Left lung (tissue), 14 donors: ENCODE measurements around the gene ZAR1. TPM values are rescaled to one million over a fixed set of nuclear protein-coding genes. Genes with fewer than 3 reads are reported as not detected.
"Not testable (repeated sequence)": the region's sequence is repeated elsewhere in the genome, so short reads cannot be mapped to it uniquely, and the experiment has no call there.

Experiments
- ATAC-seq: fragments of 200-7000 bp; cut with Tn5 transposase; one replicate; pipeline ENCODE4 v1.9.1; 2020; ENCODE audit warnings: moderate library complexity
- DNase-seq, 4 donors: peaks; one replicate each; pipeline ENCODE4 v3.0.0-alpha.2; 2013 to 2020
- H3K27ac ChIP-seq, 2 donors: fragments of 200-600 bp; sonication (generic) in 1 of 2; one replicate each; pipeline versions ENCODE4 v1.5.0 to v1.8.0; 2020 to 2021
- H3K27me3 ChIP-seq, 2 donors: fragments of 200-600 bp; sonication (generic) in 1 of 2; one replicate each; pipeline versions ENCODE4 v1.5.0 to v1.8.0; 2020 to 2021
- H3K36me3 ChIP-seq, 2 donors: fragments of 200-600 bp; sonication (generic) in 1 of 2; one replicate each; pipeline versions ENCODE4 v1.5.0 to v1.8.0; 2020 to 2021
- H3K4me1 ChIP-seq, 2 donors: fragments of 200-600 bp; one replicate each; pipeline ENCODE4 v1.8.0; 2021
- H3K4me3 ChIP-seq, 2 donors: fragments of 200-600 bp; sonication (generic) in 1 of 2; one replicate each; pipeline versions ENCODE4 v1.5.0 to v1.8.0; 2020 to 2021; ENCODE audit warnings: mild to moderate bottlenecking in 1 of 2
- H3K9me3 ChIP-seq, 2 donors: fragments of 200-600 bp; sonication (generic) in 1 of 2; one replicate each; pipeline versions ENCODE4 v1.5.0 to v1.8.0; 2020 to 2021
- CTCF ChIP-seq, 2 donors: fragments of 200-600 bp; sonication (generic) in 1 of 2; IDR thresholded peaks; one replicate each; pipeline versions ENCODE4 v1.5.0 to v1.8.0; 2021; ENCODE audit warnings: antibody characterized with exemption in 2 of 2
- intact Hi-C, 2 donors: fragments of 100-400 bp; cut with DNase I; formaldehyde crosslinking; loops; one replicate each; pipeline versions ENCODE4 v1.11.2 to v1.14.2; 2022
- long read RNA-seq, 12 donors: library from polyadenylated mRNA in 2 of 12; unstranded in 2 of 12; transcript quantifications; one replicate each; pipeline ENCODE4 v2.0.0 and lab custom pipeline, GENCODE V29; 2019 to 2026
- polyA plus RNA-seq, 6 donors: library from polyadenylated mRNA; unstranded; fragments of 120-200 nt; gene quantifications; one replicate each; pipeline ENCODE4 v1.2.1, GENCODE V29; 2013; ENCODE audit not compliant: insufficient read length in 6 of 6
- total RNA-seq, 2 donors: library from RNA; stranded (reverse); fragmentation: NEBNext Ultra II Directional; extraction: Animal tissue kit (Norgen Biotek cat#: 25700); gene quantifications; one replicate each; pipeline ENCODE4 v1.2.1, GENCODE V29; 2021
- donor health status: DM: no; HTN: yes; CAD: no.
- donor health status: DM: no; HTN: no; CAD: no.

Gene ZAR1
- total RNA-seq (under 1 TPM; 0.18 to 0.23 TPM), polyA plus RNA-seq (under 1 TPM in 2 of 6 donors, not detected in 4; 0.08 to 0.10 TPM)
- long read RNA-seq, donor 1 = 0 reads
- long read RNA-seq, donor 2 = 0 reads
- long read RNA-seq, donor 3 = 0 reads
- long read RNA-seq, donor 4 = 0 reads
- long read RNA-seq, donor 5 = 0 reads
- long read RNA-seq, donor 6 = 0 reads
- long read RNA-seq, donor 7 = 0 reads
- long read RNA-seq, donor 8 = 0 reads
- long read RNA-seq, donor 9 = 0 reads
- long read RNA-seq, donor 10 = 0 reads
- long read RNA-seq, donor 11 = 0 reads
- long read RNA-seq, donor 12 = 0 reads

- peak; percentile 11 for ATAC-seq
- H3K4me1 ChIP-seq = peaks cover 0 to 19% of the 10 kb centered on the region in 2 donors
- H3K27me3 ChIP-seq = peaks cover 66 to 73% of the 10 kb centered on the region in 2 donors
- no peak for TF ChIP-seq CTCF (IDR thresholded peaks at IDR 0.05)
- H3K4me3 ChIP-seq = peak within 1 kb of the TSS; percentile 8 to 25
- no peaks in the 10 kb centered on the region for H3K36me3 ChIP-seq
- no peak within 1 kb of the TSS for H3K27ac ChIP-seq
- peak in 1 of 4 donors; percentile 82 for DNase-seq
- intact Hi-C loops = no loop called here
- H3K9me3 ChIP-seq = no peaks in the 10 kb centered on the region
These were observed at the start of gene ZAR1 for GRCh38 chr4:48490012-48490679. TSS of gene ZAR1 (plus strand) at chr4:48490252. CDS start at chr4:48490292, 40 bp downstream.

GRCh38 chr4:48440914-48441313 lies 49.1 kb upstream of the ZAR1 start:
- H3K4me3 ChIP-seq, ATAC-seq, H3K9me3 ChIP-seq, H3K27ac ChIP-seq, DNase-seq, H3K27me3 ChIP-seq, H3K36me3 ChIP-seq, H3K4me1 ChIP-seq, intact Hi-C loops: not testable (repeated sequence)

- Histone ChIP-seq H3K4me3 (no peak overlapping the region), H3K9me3 (no peaks in the 10 kb centered on the region), H3K4me1 (no peaks in the 10 kb centered on the region), H3K27me3 (no peaks in the 10 kb centered on the region), H3K36me3 (no peaks in the 10 kb centered on the region), H3K27ac (no peak overlapping the region)
- peak; percentile 38 for ATAC-seq
- intact Hi-C loops = no loop called here
- TF ChIP-seq CTCF (IDR thresholded peaks at IDR 0.05) = peak; percentile 45 to 60
- no peak for DNase-seq
These were observed 44.3 kb upstream of the ZAR1 start for GRCh38 chr4:48445704-48446103.

GRCh38 chr4:48446642-48447041 lies 43.4 kb upstream of the ZAR1 start:
- no peak for ATAC-seq
- intact Hi-C loops = no loop called here

GRCh38 chr4:48449151-48449550 lies 40.9 kb upstream of the ZAR1 start:
- no peak for ATAC-seq
- no peak for DNase-seq
- intact Hi-C loops = no loop called here
- no peak overlapping the region for H3K27ac ChIP-seq
- no peaks in the 10 kb centered on the region for H3K4me1 ChIP-seq
- no peak overlapping the region for H3K4me3 ChIP-seq
- no peaks in the 10 kb centered on the region for H3K27me3 ChIP-seq
- no peak for TF ChIP-seq CTCF (IDR thresholded peaks at IDR 0.05)
- no peaks in the 10 kb centered on the region for H3K9me3 ChIP-seq
- no peaks in the 10 kb centered on the region for H3K36me3 ChIP-seq

More at GRCh38 chr4:48446642-48447041, 43.4 kb upstream of the ZAR1 start:
- no peaks in the 10 kb centered on the region for H3K36me3 ChIP-seq
- H3K9me3 ChIP-seq = no peaks in the 10 kb centered on the region
- no peak for DNase-seq
- H3K27me3 ChIP-seq = no peaks in the 10 kb centered on the region
- H3K27ac ChIP-seq = no peak overlapping the region
- no peak for TF ChIP-seq CTCF (IDR thresholded peaks at IDR 0.05)
- H3K4me3 ChIP-seq = no peak overlapping the region
- H3K4me1 ChIP-seq = no peaks in the 10 kb centered on the region
